Measurements from ENCODE around the gene ZSCAN31. TPM values are rescaled to one million over a fixed set of nuclear protein-coding genes. Genes with fewer than 3 reads are reported as not detected.

The ZSCAN31 gene
- total RNA-seq, 4 donors from 2014 or later, result 3.6 to 19.4 (median 7.0) TPM

- TF ChIP-seq POLR2A (IDR thresholded peaks at IDR 0.05) (no peak), CTCF (IDR thresholded peaks at IDR 0.05) (no peak)
- DNase-seq (ENCODE audit: low spot score in 2 of 2), result no peak
- 71 to 82% methylated on average over 3 of the region's 3 CpGs for WGBS, 2 donors
- intact Hi-C loops (cut with DNase I; ENCODE audit: low total_unique reads), result no loop called here
- H3K4me3 ChIP-seq (ENCODE audit: low read depth, poor library complexity, severe bottlenecking), result no peak overlapping the region
Observed at GRCh38 chr6:28277746-28278145, 58.2 kb downstream of the ZSCAN31 start.

GRCh38 chr6:28274888-28275287 is 61.1 kb downstream of the ZSCAN31 start:
- no peak for TF ChIP-seq CTCF (IDR thresholded peaks at IDR 0.05)
- TF ChIP-seq POLR2A (IDR thresholded peaks at IDR 0.05), result no peak
- no peak overlapping the region for H3K4me3 ChIP-seq (ENCODE audit: low read depth, poor library complexity, severe bottlenecking)
- intact Hi-C loops (cut with DNase I; ENCODE audit: low total_unique reads), result no loop called here
- no peak for DNase-seq (ENCODE audit: low spot score in 2 of 2)

Other genes with a start within 250 kb of the ZSCAN31 start
- gene ZSCAN16, start 211.5 kb downstream of the ZSCAN31 start, total RNA-seq, result 1 to 10 TPM; 3.9 to 6.1 (median 5.3) TPM
- 10 to 100 TPM; 10.5 to 16.5 (median 11.3) TPM for gene ZKSCAN8, start 194.3 kb downstream of the ZSCAN31 start, total RNA-seq
- gene ZSCAN9, start 110.9 kb downstream of the ZSCAN31 start, total RNA-seq, result 1 to 10 TPM; 2.3 to 9.4 (median 4.3) TPM
- 1 to 10 TPM; 4.4 to 6.4 (median 5.9) TPM for gene ZKSCAN4, start 83.9 kb downstream of the ZSCAN31 start, total RNA-seq
- 1 to 10 TPM in 1 of 4 donors, under 1 TPM in 2, not detected in 1; 0.42 to 1.1 (median 0.75) TPM for gene NKAPL, start 76.9 kb downstream of the ZSCAN31 start, total RNA-seq
- gene ZSCAN26, start 69.0 kb downstream of the ZSCAN31 start, total RNA-seq, result 10 to 100 TPM in 2 of 4 donors, 1 to 10 TPM in 2; 8.3 to 20.7 (median 11.0) TPM
- gene PGBD1, start 54.6 kb downstream of the ZSCAN31 start, total RNA-seq, result 1 to 10 TPM in 2 of 4 donors, under 1 TPM in 2; 0.15 to 1.6 (median 1.1) TPM
- gene ZKSCAN3, start 13.8 kb upstream of the ZSCAN31 start, total RNA-seq, result 1 to 10 TPM; 2.9 to 6.7 (median 4.3) TPM
- gene ZSCAN12, start 63.6 kb upstream of the ZSCAN31 start, total RNA-seq, result 1 to 10 TPM; 2.7 to 5.5 (median 4.0) TPM
- 1 to 10 TPM in 1 of 4 donors, under 1 TPM in 2, not detected in 1; 0.25 to 1.2 (median 0.65) TPM for gene ZSCAN23, start 107.3 kb upstream of the ZSCAN31 start, total RNA-seq
- not detected for gene GPX6, start 179.6 kb upstream of the ZSCAN31 start, total RNA-seq
- gene GPX5, start 189.7 kb upstream of the ZSCAN31 start, total RNA-seq, result not detected

Data from lower leg skin (tissue), 4 donors.